ENCODE measurements around the gene FCN3.

The FCN3 gene

GRCh38 chr1:27330786-27331185 lies 43.8 kb downstream of the FCN3 start:
- Mint-ChIP-seq H3K27me3 (no peaks in the 10 kb centered on the region), H3K9me3 (no peaks in the 10 kb centered on the region), H3K4me1 (ENCODE audit: low read depth in 2 of 2) (peaks cover 32 to 56% of the 10 kb centered on the region in 2 donors), H3K36me3 (ENCODE audit: insufficient read depth) (peaks cover 22% of the 10 kb centered on the region), H3K4me3 (no peak overlapping the region), H3K27ac (peak overlapping the region in 1 of 2 donors; percentile 54)
- no peak for ATAC-seq (replicated peaks)
- DNase-seq: no peak

- H3K9me3 Mint-ChIP-seq: no peaks in the 10 kb centered on the region
- H3K4me1 Mint-ChIP-seq (ENCODE audit: low read depth in 2 of 2): peaks cover 42 to 70% of the 10 kb centered on the region in 2 donors
- peaks cover 25% of the 10 kb centered on the region for H3K36me3 Mint-ChIP-seq (ENCODE audit: insufficient read depth)
- no peak overlapping the region for H3K4me3 Mint-ChIP-seq
- no peaks in the 10 kb centered on the region for H3K27me3 Mint-ChIP-seq
- ATAC-seq (replicated peaks): no peak
- peak overlapping the region; percentile 51 to 83 for H3K27ac Mint-ChIP-seq
- no peak for DNase-seq
Measured at GRCh38 chr1:27327964-27328363, 46.7 kb downstream of the FCN3 start.

GRCh38 chr1:27325286-27325685 lies 49.3 kb downstream of the FCN3 start:
- H3K27me3 Mint-ChIP-seq: no peaks in the 10 kb centered on the region
- H3K27ac Mint-ChIP-seq: no peak overlapping the region
- H3K9me3 Mint-ChIP-seq: no peaks in the 10 kb centered on the region
- H3K4me3 Mint-ChIP-seq: no peak overlapping the region
- peaks cover 24% of the 10 kb centered on the region for H3K36me3 Mint-ChIP-seq (ENCODE audit: insufficient read depth)
- DNase-seq (no peak), ATAC-seq (replicated peaks) (no peak)
- peaks cover 39 to 59% of the 10 kb centered on the region in 2 donors for H3K4me1 Mint-ChIP-seq (ENCODE audit: low read depth in 2 of 2)

GRCh38 chr1:27322569-27323240 lies 51.9 kb downstream of the FCN3 start:
- H3K27ac Mint-ChIP-seq: peak overlapping the region; percentile 93 to 94
- peaks cover 17% of the 10 kb centered on the region for H3K36me3 Mint-ChIP-seq (ENCODE audit: insufficient read depth)
- peaks cover 6 to 9% of the 10 kb centered on the region in 2 donors for H3K27me3 Mint-ChIP-seq
- ATAC-seq (replicated peaks) (no peak), DNase-seq (no peak)
- H3K4me3 Mint-ChIP-seq: peak overlapping the region; percentile 91 to 92
- H3K4me1 Mint-ChIP-seq (ENCODE audit: low read depth in 2 of 2): peaks cover 32 to 43% of the 10 kb centered on the region in 2 donors
- H3K9me3 Mint-ChIP-seq: no peaks in the 10 kb centered on the region

- DNase-seq (peak; percentile 94 to 96 (median 96)), ATAC-seq (replicated peaks) (peak; percentile 96)
- Mint-ChIP-seq H3K4me1 (ENCODE audit: low read depth in 2 of 2) (peaks cover 31 to 38% of the 10 kb centered on the region in 2 donors), H3K27ac (peak within 1 kb of the TSS; percentile 93 to 94), H3K36me3 (ENCODE audit: insufficient read depth) (peaks cover 17% of the 10 kb centered on the region), H3K27me3 (peaks cover 6 to 9% of the 10 kb centered on the region in 2 donors), H3K4me3 (peak within 1 kb of the TSS; percentile 91 to 92), H3K9me3 (no peaks in the 10 kb centered on the region)
Measured at GRCh38 chr1:27321813-27322568, 52.6 kb downstream of the FCN3 start, which contains the start of gene TMEM222. TMEM222 (plus strand) TSS chr1:27322163; CDS start chr1:27322198, 35 bp downstream.

Data from effector memory CD8-positive, alpha-beta T cell (primary cell).